ENCODE measurements around the gene BYSL.
A peak's percentile ranks its signal among the peaks of the same experiment; 100 is the strongest.

Gene BYSL

GRCh38 chr6:41914343-41914742, 7.0 kb upstream of the BYSL start:
- H3K4me3 ChIP-seq (ENCODE audit: control insufficient read depth, low read depth, low read length), result no peak overlapping the region
- DNase-seq (ENCODE audit: low read depth), result no peak
- TF ChIP-seq, protein P1, sequence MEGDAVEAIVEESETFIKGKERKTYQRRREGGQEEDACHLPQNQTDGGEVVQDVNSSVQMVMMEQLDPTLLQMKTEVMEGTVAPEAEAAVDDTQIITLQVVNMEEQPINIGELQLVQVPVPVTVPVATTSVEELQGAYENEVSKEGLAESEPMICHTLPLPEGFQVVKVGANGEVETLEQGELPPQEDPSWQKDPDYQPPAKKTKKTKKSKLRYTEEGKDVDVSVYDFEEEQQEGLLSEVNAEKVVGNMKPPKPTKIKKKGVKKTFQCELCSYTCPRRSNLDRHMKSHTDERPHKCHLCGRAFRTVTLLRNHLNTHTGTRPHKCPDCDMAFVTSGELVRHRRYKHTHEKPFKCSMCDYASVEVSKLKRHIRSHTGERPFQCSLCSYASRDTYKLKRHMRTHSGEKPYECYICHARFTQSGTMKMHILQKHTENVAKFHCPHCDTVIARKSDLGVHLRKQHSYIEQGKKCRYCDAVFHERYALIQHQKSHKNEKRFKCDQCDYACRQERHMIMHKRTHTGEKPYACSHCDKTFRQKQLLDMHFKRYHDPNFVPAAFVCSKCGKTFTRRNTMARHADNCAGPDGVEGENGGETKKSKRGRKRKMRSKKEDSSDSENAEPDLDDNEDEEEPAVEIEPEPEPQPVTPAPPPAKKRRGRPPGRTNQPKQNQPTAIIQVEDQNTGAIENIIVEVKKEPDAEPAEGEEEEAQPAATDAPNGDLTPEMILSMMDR (IDR thresholded peaks at IDR 0.05; ENCODE audit: control insufficient read depth, insufficient read depth, low read depth, low read length, missing control alignments), result no peak

DNA sequence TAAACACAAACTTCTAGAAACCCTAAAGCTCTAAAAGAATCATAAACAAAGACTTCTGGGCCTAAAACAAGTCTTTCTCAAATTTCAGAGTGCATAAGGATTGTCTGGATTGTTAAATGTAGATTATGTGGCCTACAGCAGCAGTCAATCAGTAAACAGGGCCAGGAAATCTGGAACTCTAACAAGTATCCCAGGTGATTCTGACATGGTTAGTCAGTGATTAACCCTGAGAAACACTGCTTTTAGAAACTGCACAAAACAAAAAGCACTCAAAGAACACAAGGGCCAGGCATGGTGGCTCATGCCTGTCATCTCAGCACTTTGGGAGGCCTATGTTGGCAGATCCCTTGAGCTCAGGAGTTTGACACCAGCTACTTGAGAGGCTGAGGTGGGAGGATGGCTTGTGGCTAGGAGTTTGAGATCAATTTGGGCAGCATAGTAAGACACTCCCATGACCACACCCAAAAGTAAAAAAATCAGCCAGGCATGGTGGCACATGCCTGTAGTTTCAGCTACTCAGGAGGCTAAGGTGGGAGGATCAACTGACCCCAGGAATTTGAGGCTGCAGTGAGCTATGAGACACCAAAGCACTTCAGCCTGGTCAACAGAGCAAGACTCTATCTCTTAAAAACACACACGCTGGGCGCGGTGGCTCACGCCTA, 6.3 kb upstream of the BYSL start:
- TF ChIP-seq, protein P1 (IDR thresholded peaks at IDR 0.05; ENCODE audit: control insufficient read depth, insufficient read depth, low read depth, low read length, missing control alignments), result no peak
- no peak for DNase-seq (ENCODE audit: low read depth)
- no peak overlapping the region for H3K4me3 ChIP-seq (ENCODE audit: control insufficient read depth, low read depth, low read length)

GRCh38 chr6:41917528-41917927, 3.8 kb upstream of the BYSL start:
- TF ChIP-seq, protein P1 (IDR thresholded peaks at IDR 0.05; ENCODE audit: control insufficient read depth, insufficient read depth, low read depth, low read length, missing control alignments), result no peak
- H3K4me3 ChIP-seq (ENCODE audit: control insufficient read depth, low read depth, low read length), result no peak overlapping the region
- peak; percentile 79 for DNase-seq (ENCODE audit: low read depth)

GRCh38 chr6:41921712-41921998, 356 bp downstream of the BYSL start:
- TF ChIP-seq, protein P1 (IDR thresholded peaks at IDR 0.05; ENCODE audit: control insufficient read depth, insufficient read depth, low read depth, low read length, missing control alignments), result no peak
- peak overlapping the region; percentile 98 for H3K4me3 ChIP-seq (ENCODE audit: control insufficient read depth, low read depth, low read length)
- no peak for DNase-seq (ENCODE audit: low read depth)

- peak overlapping the region; percentile 98 for H3K4me3 ChIP-seq (ENCODE audit: control insufficient read depth, low read depth, low read length)
- DNase-seq (ENCODE audit: low read depth), result no peak
- TF ChIP-seq, protein P1 (IDR thresholded peaks at IDR 0.05; ENCODE audit: control insufficient read depth, insufficient read depth, low read depth, low read length, missing control alignments), result no peak
Observed at GRCh38 chr6:41922154-41922553, 855 bp downstream of the BYSL start.

- TF ChIP-seq, protein P1 (IDR thresholded peaks at IDR 0.05; ENCODE audit: control insufficient read depth, insufficient read depth, low read depth, low read length, missing control alignments), result no peak
- no peak overlapping the region for H3K4me3 ChIP-seq (ENCODE audit: control insufficient read depth, low read depth, low read length)
- DNase-seq (ENCODE audit: low read depth), result no peak
Observed at GRCh38 chr6:41927253-41927652, 6.0 kb downstream of the BYSL start.

GRCh38 chr6:41929924-41930323, 8.6 kb downstream of the BYSL start:
- DNase-seq (ENCODE audit: low read depth), result no peak
- TF ChIP-seq, protein P1 (IDR thresholded peaks at IDR 0.05; ENCODE audit: control insufficient read depth, insufficient read depth, low read depth, low read length, missing control alignments), result no peak
- H3K4me3 ChIP-seq (ENCODE audit: control insufficient read depth, low read depth, low read length), result no peak overlapping the region
